ENCODE results near the gene ALDH3B1. TPM values are rescaled to one million over a fixed set of nuclear protein-coding genes. Genes with fewer than 3 reads are reported as not detected.

ALDH3B1 gene
- total and polyA plus RNA-seq, 8 donors: 3.2 to 13.7 (median 8.0) TPM

Small RNA genes lying within 50 kb of the gene (microRNA-seq; reads per million reads assigned to microRNA genes)
- 0 to 0.29 reads per million in 2 donors for gene MIR4691
- 0 reads per million in 2 donors for gene MIR6753
- 0.29 to 0.77 reads per million in 2 donors for gene MIR7113

Other genes with a start within 250 kb of the ALDH3B1 start
- 10 to 100 TPM; 13.0 to 28.5 (median 16.6) TPM for gene UNC93B1, start 6.2 kb upstream of the ALDH3B1 start, total RNA-seq
- 10 to 100 TPM; 26.3 to 36.5 TPM for gene UNC93B1, start 6.2 kb upstream of the ALDH3B1 start, polyA plus RNA-seq
- 10 to 100 TPM; 43.6 to 70.5 (median 59.0) TPM for gene NDUFS8, start 20.4 kb downstream of the ALDH3B1 start, total RNA-seq
- gene NDUFS8, start 20.4 kb downstream of the ALDH3B1 start, polyA plus RNA-seq: 100 to 1,000 TPM; 116 to 121 TPM
- 100 to 1,000 TPM; 166 to 287 (median 201) TPM for gene TCIRG1, start 28.7 kb downstream of the ALDH3B1 start, total RNA-seq
- gene TCIRG1, start 28.7 kb downstream of the ALDH3B1 start, polyA plus RNA-seq: 1,000 to 10,000 TPM in 1 of 2 donors, 100 to 1,000 TPM in 1; 550 to 1,036 TPM
- gene CHKA, start 111.1 kb downstream of the ALDH3B1 start, total RNA-seq: 10 to 100 TPM; 17.4 to 37.2 (median 26.8) TPM
- 100 to 1,000 TPM in 1 of 2 donors, 10 to 100 TPM in 1; 63.1 to 110 TPM for gene CHKA, start 111.1 kb downstream of the ALDH3B1 start, polyA plus RNA-seq
- gene KMT5B, start 203.0 kb downstream of the ALDH3B1 start, total RNA-seq: 10 to 100 TPM; 21.7 to 30.8 (median 23.2) TPM
- 10 to 100 TPM; 12.8 to 19.3 TPM for gene KMT5B, start 203.0 kb downstream of the ALDH3B1 start, polyA plus RNA-seq

Data from pancreas (tissue), 8 donors.